ENCODE data around the gene SLC38A3. TPM values are rescaled to one million over a fixed set of nuclear protein-coding genes. Genes with fewer than 3 reads are reported as not detected.

Gene SLC38A3
- total RNA-seq, 4 donors from 2014 or later: 0.62 TPM; not detected in 3

DNA sequence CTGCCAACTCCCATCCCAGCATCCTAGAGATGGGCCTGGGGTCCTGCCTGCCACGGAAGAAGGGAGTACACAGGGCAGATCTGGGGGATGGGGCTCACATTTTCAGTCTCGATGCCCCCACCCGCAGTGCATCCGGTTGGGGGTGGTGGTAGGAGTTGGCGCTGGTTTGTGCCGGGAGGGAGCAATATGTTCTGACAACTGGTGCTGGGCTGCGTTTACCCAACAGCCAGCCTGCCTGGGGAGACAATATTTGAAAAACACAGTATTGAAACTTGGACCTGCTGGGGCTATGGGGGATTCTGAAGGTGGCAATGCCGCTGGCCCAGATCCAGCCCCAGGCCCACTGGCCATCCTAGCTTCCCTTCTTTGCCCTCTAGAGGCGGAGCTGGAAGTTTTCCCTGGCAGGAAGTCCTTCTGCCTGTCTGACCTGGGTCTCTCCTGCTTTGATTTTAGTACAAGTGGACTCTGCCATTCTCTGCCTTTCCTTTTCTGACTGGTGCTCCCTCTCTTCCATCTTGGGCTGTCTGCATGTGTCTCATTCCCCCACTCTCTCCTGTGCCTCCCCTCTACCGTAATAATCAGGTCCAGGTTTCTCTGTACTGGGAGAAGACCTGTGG is 46.4 kb upstream of the SLC38A3 start:
- H3K4me3 ChIP-seq (ENCODE audit: low read depth, poor library complexity, severe bottlenecking): no peak overlapping the region
- no peak for TF ChIP-seq CTCF (IDR thresholded peaks at IDR 0.05)
- intact Hi-C loops (cut with DNase I; ENCODE audit: low total_unique reads): no loop called here
- DNase-seq (ENCODE audit: low spot score in 2 of 2): no peak
- 41 to 52% methylated on average over 10 of the region's 10 CpGs for WGBS, 2 donors

DNA sequence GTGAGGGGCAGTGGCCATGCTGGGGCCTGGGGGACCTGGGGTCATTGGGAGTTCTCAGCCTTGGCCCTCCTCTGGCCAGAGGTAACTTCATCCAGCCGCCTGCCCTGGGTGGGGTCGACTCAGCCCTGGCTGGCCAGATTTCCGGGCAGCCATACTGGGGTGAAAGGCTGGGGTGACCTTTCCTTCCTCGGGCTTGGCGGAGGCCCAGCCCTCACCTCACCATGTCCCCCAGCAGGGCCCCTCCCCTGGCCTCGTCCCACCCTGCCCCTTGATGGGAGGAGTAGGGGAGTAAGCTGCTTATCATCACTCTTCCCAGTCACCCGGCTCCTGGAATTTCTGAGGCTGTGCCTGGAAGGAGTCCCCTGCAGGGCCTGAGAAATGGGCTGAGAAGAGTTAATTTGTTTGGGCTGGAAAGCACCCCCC is 44.5 kb upstream of the SLC38A3 start:
- no peak for DNase-seq (ENCODE audit: low spot score in 2 of 2)
- intact Hi-C loops (cut with DNase I; ENCODE audit: low total_unique reads): no loop called here
- H3K4me3 ChIP-seq (ENCODE audit: low read depth, poor library complexity, severe bottlenecking): no peak overlapping the region

DNA sequence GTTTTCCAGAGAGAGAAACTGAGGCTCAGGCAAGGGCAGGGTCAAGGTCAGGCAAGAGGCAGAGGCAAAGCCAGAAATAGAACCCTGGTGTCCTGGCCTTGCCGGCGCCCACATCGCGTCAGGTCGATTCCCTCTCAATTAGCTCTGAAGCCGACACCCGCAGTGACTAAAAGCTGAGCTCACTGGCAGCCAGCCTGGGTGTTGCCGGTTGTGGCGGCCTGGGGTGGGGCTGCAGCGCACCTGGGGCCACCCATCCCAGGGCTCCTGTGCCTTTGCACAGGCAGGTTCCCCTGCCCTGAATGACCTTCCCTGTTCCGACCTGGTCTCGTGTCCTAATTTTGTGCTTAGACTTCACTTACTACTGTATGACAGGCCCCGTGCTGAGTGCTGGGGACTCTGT is 43.8 kb upstream of the SLC38A3 start:
- TF ChIP-seq CTCF (IDR thresholded peaks at IDR 0.05) (no peak), POLR2A (IDR thresholded peaks at IDR 0.05) (no peak)
- intact Hi-C loops (cut with DNase I; ENCODE audit: low total_unique reads): no loop called here
- DNase-seq (ENCODE audit: low spot score in 2 of 2): peak in 1 of 2 donors; percentile 66
- no peak overlapping the region for H3K4me3 ChIP-seq (ENCODE audit: low read depth, poor library complexity, severe bottlenecking)
- 45 to 52% methylated on average over 13 of the region's 13 CpGs for WGBS, 2 donors

More for the DNA sequence above, 44.5 kb upstream of the SLC38A3 start:
- 38 to 53% methylated on average over 5 to 7 of the region's 7 CpGs for WGBS, 2 donors
- TF ChIP-seq CTCF (IDR thresholded peaks at IDR 0.05): no peak

- intact Hi-C loops (cut with DNase I; ENCODE audit: low total_unique reads): no loop called here
- no peak overlapping the region for H3K4me3 ChIP-seq (ENCODE audit: low read depth, poor library complexity, severe bottlenecking)
- TF ChIP-seq POLR2A (IDR thresholded peaks at IDR 0.05) (no peak), CTCF (IDR thresholded peaks at IDR 0.05) (no peak)
- DNase-seq (ENCODE audit: low spot score in 2 of 2): no peak
- 59 to 61% methylated on average over 5 of the region's 5 CpGs for WGBS, 2 donors
Measured at GRCh38 chr3:50162034-50162883, 42.8 kb upstream of the SLC38A3 start.

DNA sequence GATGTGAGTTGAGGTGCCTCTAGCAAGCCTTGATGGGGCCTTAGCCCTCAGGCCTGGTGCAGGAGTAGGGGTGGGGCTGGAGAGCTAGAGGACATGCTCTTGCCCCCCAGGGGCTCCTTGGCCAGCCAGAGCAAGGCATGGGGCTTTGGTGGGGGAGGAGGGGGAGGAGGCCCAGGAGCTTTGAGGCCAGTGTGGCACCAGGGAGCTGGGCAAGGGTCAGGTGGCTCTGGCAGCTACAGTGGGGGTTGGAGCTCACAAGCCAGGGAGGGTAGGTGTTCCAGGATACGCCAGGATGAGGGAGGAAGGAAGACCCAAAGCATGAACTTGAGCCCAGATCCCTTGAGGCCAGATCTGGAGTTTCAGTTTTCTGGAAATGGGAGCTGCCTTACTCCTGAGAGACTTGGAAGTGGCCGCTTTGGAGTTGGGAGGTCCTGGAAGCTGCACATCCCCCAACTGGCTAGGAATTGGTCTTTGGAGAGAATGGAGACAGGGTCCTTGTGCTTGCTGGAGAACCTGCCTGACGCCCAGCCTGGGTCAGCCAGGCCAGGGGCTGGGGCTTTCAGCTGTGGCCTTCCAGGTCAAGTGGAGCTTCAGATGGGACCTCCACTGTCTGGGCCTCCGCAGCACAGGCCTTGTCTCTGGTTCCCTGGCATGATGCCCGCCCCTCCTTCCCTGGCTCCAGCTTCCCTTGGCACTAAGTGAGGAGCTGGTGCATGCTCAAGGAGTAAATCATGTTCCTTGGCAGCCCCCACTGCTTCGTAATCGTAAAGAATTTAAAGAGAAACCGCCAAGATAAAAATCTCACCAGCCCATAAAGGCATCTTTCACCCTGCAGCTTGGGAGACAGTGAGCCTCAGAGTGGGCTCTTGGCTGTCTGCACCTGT is 41.3 kb upstream of the SLC38A3 start:
- peak; percentile 86 to 97 for DNase-seq (ENCODE audit: low spot score in 2 of 2)
- intact Hi-C loops (cut with DNase I; ENCODE audit: low total_unique reads): no loop called here
- WGBS, 2 donors: 29 to 30% methylated on average over 8 of the region's 8 CpGs
- H3K4me3 ChIP-seq (ENCODE audit: low read depth, poor library complexity, severe bottlenecking): no peak overlapping the region
- TF ChIP-seq CTCF (IDR thresholded peaks at IDR 0.05) (no peak), POLR2A (IDR thresholded peaks at IDR 0.05) (no peak)
